ENCODE data around the gene PCDH1. TPM values are rescaled to one million over a fixed set of nuclear protein-coding genes. Genes with fewer than 3 reads are reported as not detected.

The PCDH1 gene
- total and polyA plus RNA-seq, 12 donors: 3.7 to 16.8 (median 7.7) TPM

DNA sequence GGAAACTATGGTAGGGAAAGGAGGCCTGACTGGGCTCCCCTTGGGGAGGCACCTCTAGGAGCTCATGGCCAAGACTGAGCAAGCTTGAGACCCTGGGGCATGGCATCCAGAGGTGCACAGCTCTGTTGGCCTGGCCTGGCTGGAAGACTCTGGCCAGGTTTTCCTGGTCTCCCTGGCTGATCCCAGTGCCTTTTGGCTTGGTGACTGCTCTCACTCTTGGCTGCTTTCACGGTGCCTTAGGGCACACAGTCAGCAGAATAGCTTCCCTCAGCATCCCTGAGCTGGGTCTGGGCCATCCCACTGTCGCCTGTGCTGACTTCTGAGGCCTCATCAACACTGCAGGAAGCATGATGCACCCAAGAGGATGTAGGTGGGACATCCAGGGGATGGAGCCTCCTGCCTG lies 32.1 kb upstream of the PCDH1 start:
- no peaks in the 10 kb centered on the region for H3K36me3 ChIP-seq (replicated peaks in 1 of 2)
- no peaks in the 10 kb centered on the region for H3K9me3 ChIP-seq (replicated peaks in 1 of 3)
- H3K4me1 ChIP-seq (replicated peaks in 1 of 2): peaks cover 4 to 11% of the 10 kb centered on the region in 2 donors
- H3K4me3 ChIP-seq: no peak overlapping the region
- no peaks in the 10 kb centered on the region for H3K27me3 ChIP-seq
- intact Hi-C loops (cut with DNase I): no loop called here
- H3K27ac ChIP-seq: no peak overlapping the region
- 48 to 73% (median 61%) methylated on average over 2 of the region's 2 CpGs for WGBS, 4 donors
- TF ChIP-seq CTCF (IDR thresholded peaks at IDR 0.05): no peak
- no peak for TF ChIP-seq POLR2A (IDR thresholded peaks at IDR 0.05)
- no peak for DNase-seq

- intact Hi-C loops (cut with DNase I): no loop called here
- no peak for TF ChIP-seq POLR2A (IDR thresholded peaks at IDR 0.05)
- TF ChIP-seq CTCF (IDR thresholded peaks at IDR 0.05): no peak
- no peak overlapping the region for H3K4me3 ChIP-seq
- H3K4me1 ChIP-seq (replicated peaks in 1 of 2): peaks cover 4 to 6% of the 10 kb centered on the region in 2 donors
- H3K36me3 ChIP-seq (replicated peaks in 1 of 2): no peaks in the 10 kb centered on the region
- 79 to 96% (median 82%) methylated on average over 4 of the region's 4 CpGs for WGBS, 4 donors
- no peak for DNase-seq
- no peak overlapping the region for H3K27ac ChIP-seq
- H3K27me3 ChIP-seq: no peaks in the 10 kb centered on the region
- no peaks in the 10 kb centered on the region for H3K9me3 ChIP-seq (replicated peaks in 1 of 3)
These were observed 31.0 kb upstream of the PCDH1 start for GRCh38 chr5:141909212-141909611.

GRCh38 chr5:141908796-141909195 lies 30.6 kb upstream of the PCDH1 start:
- no peaks in the 10 kb centered on the region for H3K27me3 ChIP-seq
- WGBS, 4 donors: 76 to 86% (median 84%) methylated on average over 2 of the region's 2 CpGs
- TF ChIP-seq POLR2A (IDR thresholded peaks at IDR 0.05): no peak
- no peak for TF ChIP-seq CTCF (IDR thresholded peaks at IDR 0.05)
- no peak overlapping the region for H3K4me3 ChIP-seq
- DNase-seq: no peak
- H3K36me3 ChIP-seq (replicated peaks in 1 of 2): no peaks in the 10 kb centered on the region
- peaks cover 3 to 4% of the 10 kb centered on the region in 2 donors for H3K4me1 ChIP-seq (replicated peaks in 1 of 2)
- H3K9me3 ChIP-seq (replicated peaks in 1 of 3): no peaks in the 10 kb centered on the region
- H3K27ac ChIP-seq: no peak overlapping the region
- intact Hi-C loops (cut with DNase I): no loop called here

GRCh38 chr5:141906972-141907371 lies 28.8 kb upstream of the PCDH1 start:
- Histone ChIP-seq H3K4me3 (no peak overlapping the region), H3K36me3 (replicated peaks in 1 of 2) (no peaks in the 10 kb centered on the region), H3K9me3 (replicated peaks in 1 of 3) (no peaks in the 10 kb centered on the region), H3K4me1 (replicated peaks in 1 of 2) (peaks cover 0 to 2% of the 10 kb centered on the region in 2 donors), H3K27ac (no peak overlapping the region), H3K27me3 (no peaks in the 10 kb centered on the region)
- DNase-seq: no peak
- intact Hi-C loops (cut with DNase I): no loop called here
- WGBS, 4 donors: 0 to 2% (median 0%) methylated on average over 1 of the region's 1 CpG
- TF ChIP-seq CTCF (IDR thresholded peaks at IDR 0.05) (no peak), POLR2A (IDR thresholded peaks at IDR 0.05) (no peak)
